Fibroblast of lung (primary cell): ENCODE measurements around the gene VPS13D. TPM values are rescaled to one million over a fixed set of nuclear protein-coding genes. Genes with fewer than 3 reads are reported as not detected.

ENCODE experiments used
- DNase-seq, 2 donors: peaks; one replicate each; pipeline versions ENCODE4 v3.0.0 to v3.0.0-alpha.2; 2010; ENCODE audit warnings: low read depth in 2 of 2
- H2AFZ ChIP-seq: 2 replicates; pipeline ENCODE4 v1.5.1; 2012; ENCODE audit warnings: low read length, control low read depth, inconsistent platforms
- H3K27ac ChIP-seq: 2 replicates; pipeline ENCODE4 v1.5.1; 2011; ENCODE audit warnings: low read length, control low read depth; ENCODE audit not compliant: insufficient read depth
- H3K27me3 ChIP-seq: 2 replicates; pipeline ENCODE4 v1.5.1; 2011; ENCODE audit warnings: mild to moderate bottlenecking, low read length; ENCODE audit not compliant: control insufficient read depth, insufficient read depth
- H3K36me3 ChIP-seq: 2 replicates; pipeline ENCODE4 v1.5.1; 2011; ENCODE audit warnings: low read length; ENCODE audit not compliant: control insufficient read depth, insufficient read depth
- H3K4me1 ChIP-seq: 2 replicates; pipeline ENCODE4 v1.5.1; 2011; ENCODE audit warnings: low read length; ENCODE audit not compliant: control insufficient read depth, insufficient read depth; ENCODE audit errors: extremely low read depth
- H3K4me2 ChIP-seq: 2 replicates; pipeline ENCODE4 v1.5.1; 2011; ENCODE audit warnings: low read length, control low read depth; ENCODE audit not compliant: insufficient read depth; ENCODE audit errors: extremely low read depth
- H3K4me3 ChIP-seq, 4 experiments: fragments of 200-600 bp in 1 of 4; sonication (generic) in 1 of 4; replicated peaks in 1 of 4; 2 replicates each; pipeline ENCODE4 v1.5.1; 2011 to 2016; ENCODE audit warnings: low read length in 4 of 4, low read depth in 3 of 4, mild to moderate bottlenecking in 3 of 4, control low read depth in 2 of 4, inconsistent platforms in 1 of 4, mixed read lengths in 1 of 4; ENCODE audit not compliant: insufficient read depth in 1 of 4; ENCODE audit errors: control extremely low read depth in 1 of 4
- H3K79me2 ChIP-seq: 2 replicates; pipeline ENCODE4 v1.5.1; 2012; ENCODE audit warnings: mild to moderate bottlenecking, low read length, inconsistent platforms; ENCODE audit not compliant: control insufficient read depth, insufficient read depth
- H3K9ac ChIP-seq: 2 replicates; pipeline ENCODE4 v1.5.1; 2011; ENCODE audit warnings: mild to moderate bottlenecking, low read length, control low read depth; ENCODE audit not compliant: insufficient read depth
- H3K9me3 ChIP-seq: 2 replicates; pipeline ENCODE4 v1.5.1; 2012; ENCODE audit warnings: low read depth, low read length; ENCODE audit not compliant: control insufficient read depth, insufficient read depth
- H4K20me1 ChIP-seq: 2 replicates; pipeline ENCODE4 v1.5.1; 2011; ENCODE audit warnings: low read length; ENCODE audit not compliant: control insufficient read depth, insufficient read depth; ENCODE audit errors: extremely low read depth
- CTCF ChIP-seq, 2 donors: IDR thresholded peaks in 1 of 2; conservative IDR thresholded peaks in 1 of 2; 1 replicate in 1 of 2; 2 replicates in 1 of 2; pipeline ENCODE4 v1.5.1; 2011 to 2012; ENCODE audit warnings: low read length in 2 of 2, control low read depth in 1 of 2, inconsistent platforms in 1 of 2, low read depth in 1 of 2, mild to moderate bottlenecking in 1 of 2
- EZH2 ChIP-seq: IDR thresholded peaks from 2 replicates; pipeline ENCODE4 v1.5.1; 2012; ENCODE audit warnings: low read length, control low read depth, mild to moderate bottlenecking; ENCODE audit errors: missing control alignments
- polyA plus RNA-seq, 2 donors: library from polyadenylated mRNA; depleted of rRNA in 1 of 2; stranded (reverse) in 1 of 2; unstranded in 1 of 2; fragments of >200 nt; gene quantifications; 2 replicates each; pipeline ENCODE4 v1.2.1, GENCODE V29; 2011 to 2012; ENCODE audit warnings: missing spikeins in 1 of 2
- total RNA-seq: library from RNA; depleted of rRNA; stranded (reverse); fragments of >200 nt; gene quantifications from 2 replicates; pipeline ENCODE4 v1.2.1, GENCODE V29; 2014

The VPS13D gene
- total and polyA plus RNA-seq, 2 donors (not counting 1 experiment from before 2014, with no cell fraction given), result 14.6 to 40.0 TPM

GRCh38 chr1:12348113-12348512 lies 118.3 kb downstream of the VPS13D start:
- DNase-seq, result no peak
- no peaks in the 10 kb centered on the region for H3K27me3 ChIP-seq

GRCh38 chr1:12353981-12354380 lies 124.2 kb downstream of the VPS13D start:
- no peak for DNase-seq
- Histone ChIP-seq H3K4me1 (no peaks in the 10 kb centered on the region), H3K9ac (no peak overlapping the region), H3K79me2 (no peaks in the 10 kb centered on the region), H3K27ac (no peak overlapping the region), H4K20me1 (no peaks in the 10 kb centered on the region), H2AFZ (no peak overlapping the region), H3K27me3 (no peaks in the 10 kb centered on the region), H3K4me3 (no peak overlapping the region), H3K9me3 (no peaks in the 10 kb centered on the region), H3K36me3 (no peaks in the 10 kb centered on the region), H3K4me2 (no peak overlapping the region)
- TF ChIP-seq CTCF (conservative IDR thresholded peaks at IDR 0.05 in 1 of 2, IDR thresholded peaks at IDR 0.05 in 1 of 2; ENCODE audit: low read depth in 1 of 2, low read length in 2 of 2) (no peak), EZH2 (no peak)

More at GRCh38 chr1:12348113-12348512, 118.3 kb downstream of the VPS13D start:
- Histone ChIP-seq H3K9ac (no peak overlapping the region), H4K20me1 (no peaks in the 10 kb centered on the region), H3K36me3 (no peaks in the 10 kb centered on the region), H3K4me3 (no peak overlapping the region), H3K4me2 (no peak overlapping the region), H2AFZ (no peak overlapping the region), H3K4me1 (no peaks in the 10 kb centered on the region), H3K79me2 (no peaks in the 10 kb centered on the region), H3K9me3 (no peaks in the 10 kb centered on the region), H3K27ac (no peak overlapping the region)
- no peak for TF ChIP-seq EZH2
- no peak for TF ChIP-seq CTCF (conservative IDR thresholded peaks at IDR 0.05 in 1 of 2, IDR thresholded peaks at IDR 0.05 in 1 of 2; ENCODE audit: low read depth in 1 of 2, low read length in 2 of 2)

GRCh38 chr1:12356004-12356890 lies 126.4 kb downstream of the VPS13D start:
- Histone ChIP-seq H3K4me3 (no peak overlapping the region), H2AFZ (no peak overlapping the region), H3K4me2 (no peak overlapping the region), H3K4me1 (no peaks in the 10 kb centered on the region), H3K27ac (no peak overlapping the region), H3K79me2 (no peaks in the 10 kb centered on the region), H3K9ac (no peak overlapping the region), H4K20me1 (no peaks in the 10 kb centered on the region), H3K36me3 (no peaks in the 10 kb centered on the region), H3K27me3 (no peaks in the 10 kb centered on the region), H3K9me3 (no peaks in the 10 kb centered on the region)
- DNase-seq, result peak; percentile 59 to 94
- no peak for TF ChIP-seq EZH2
- no peak for TF ChIP-seq CTCF (conservative IDR thresholded peaks at IDR 0.05 in 1 of 2, IDR thresholded peaks at IDR 0.05 in 1 of 2; ENCODE audit: low read depth in 1 of 2, low read length in 2 of 2)
